Suprapubic skin (tissue), 3 donors: ENCODE data around the gene TXLNB.
"Not testable (repeated sequence)": the region's sequence is repeated elsewhere in the genome, so short reads cannot be mapped to it uniquely, and the experiment has no call there.

Experiments
- CTCF ChIP-seq, 2 donors: fragments of 200-600 bp in 1 of 2; fragments of 450-650 bp in 1 of 2; sonication (generic) in 1 of 2; IDR thresholded peaks; one replicate each; pipeline ENCODE4 v1.5.1; 2016 to 2019; ENCODE audit warnings: antibody characterized with exemption in 2 of 2, mild to moderate bottlenecking in 1 of 2, moderate library complexity in 1 of 2
- POLR2A ChIP-seq, 2 donors: fragments of 450-650 bp; IDR thresholded peaks; one replicate each; pipeline ENCODE4 v1.6.1; 2017; ENCODE audit warnings: antibody characterized with exemption in 2 of 2, mild to moderate bottlenecking in 2 of 2, moderate library complexity in 2 of 2

DNA sequence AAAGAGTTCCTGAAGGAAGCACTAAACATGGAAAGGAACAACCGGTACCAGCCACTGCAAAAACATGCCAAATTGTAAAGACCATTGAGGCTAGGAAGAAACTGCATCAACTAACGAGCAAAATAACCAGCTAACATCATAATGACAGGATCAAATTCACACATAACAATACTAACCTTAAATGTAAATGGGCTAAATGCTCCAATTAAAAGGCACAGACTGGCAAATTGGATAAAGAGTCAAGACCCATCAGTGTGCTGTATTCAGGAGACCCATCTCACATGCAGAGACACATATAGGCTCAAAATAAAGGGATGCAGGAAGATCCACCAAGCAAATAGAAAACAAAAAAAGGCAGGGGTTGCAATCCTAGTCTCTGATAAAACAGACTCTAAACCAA is 79.3 kb downstream of the TXLNB start:
- not testable (repeated sequence) for TF ChIP-seq CTCF, POLR2A (IDR thresholded peaks at IDR 0.05)
